SKM-1 (cell line): Measurements from ENCODE around the gene RPN1.

ENCODE experiments used
- DNase-seq: peaks from one replicate; lab custom pipeline; 2025; ENCODE audit not compliant: unreplicated experiment; lab: John Stamatoyannopoulos, UW

Gene RPN1

DNA sequence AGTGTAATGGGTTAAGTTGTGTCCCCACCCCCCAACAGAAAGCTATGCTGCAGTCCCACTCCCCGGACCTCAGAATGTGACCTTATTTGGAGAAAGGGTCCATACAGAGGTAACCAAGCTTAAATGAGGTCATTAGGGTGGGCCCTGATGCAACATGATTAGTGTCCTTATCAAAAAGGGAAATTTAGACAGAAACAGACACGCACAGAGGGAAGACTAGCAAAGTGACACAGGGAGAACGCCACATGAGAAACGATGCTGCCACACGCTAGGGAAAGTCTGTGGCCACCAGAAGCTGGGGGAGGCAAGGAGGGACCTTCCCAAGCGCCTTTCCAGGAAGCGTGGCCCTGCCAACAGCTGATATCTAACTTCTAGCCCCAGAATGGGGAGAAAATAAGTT, 65.4 kb downstream of the RPN1 start:
- no peak for DNase-seq

DNA sequence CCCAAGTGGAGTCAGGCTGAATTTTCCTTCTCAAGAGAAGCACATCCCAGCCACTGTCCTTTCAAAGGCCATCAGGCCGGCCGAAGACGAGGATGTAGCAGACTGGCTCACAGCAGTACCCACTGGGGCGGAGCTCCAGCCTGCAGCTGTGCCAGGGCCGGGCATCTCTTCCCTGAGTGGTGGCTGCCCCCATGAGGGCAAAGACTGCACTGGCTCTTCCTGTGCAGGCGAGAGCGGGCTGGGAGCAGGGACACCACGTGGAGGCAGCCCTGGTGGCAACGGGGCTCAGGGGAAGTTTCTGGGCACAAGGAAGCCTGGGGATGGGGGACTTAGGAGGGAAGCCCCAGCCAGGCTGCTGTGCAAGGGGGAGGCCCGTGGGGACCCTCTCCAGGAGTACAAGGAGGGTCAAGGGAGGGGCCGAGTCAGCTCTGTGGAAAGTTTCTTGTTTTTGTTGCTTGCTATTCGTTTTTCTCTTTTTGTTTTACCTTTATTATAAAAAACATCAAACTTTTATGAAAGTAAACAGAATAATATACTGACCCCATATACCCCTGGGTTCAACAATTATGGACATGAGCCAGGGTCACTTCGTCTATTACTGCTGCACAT, 66.1 kb downstream of the RPN1 start:
- no peak for DNase-seq

DNA sequence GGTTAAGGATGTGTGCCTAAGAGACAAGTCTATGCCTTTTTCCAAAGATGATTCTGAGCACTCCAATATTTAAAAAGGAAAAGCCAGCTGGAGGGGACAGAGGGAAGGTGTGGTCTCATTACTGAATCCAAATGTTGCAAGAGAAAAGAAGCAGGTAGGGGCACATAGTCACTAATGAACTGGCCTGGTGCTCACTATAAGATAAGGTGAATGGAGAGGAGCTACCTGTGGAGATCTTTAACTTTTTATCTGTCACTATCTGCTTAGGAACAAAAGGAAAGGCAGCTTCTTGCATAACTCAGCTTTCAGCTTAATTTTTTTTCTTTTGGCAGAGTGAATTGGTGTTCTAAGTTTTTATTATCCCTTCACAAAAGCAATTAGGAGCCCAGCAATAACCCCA, 69.1 kb downstream of the RPN1 start:
- DNase-seq = no peak

DNA sequence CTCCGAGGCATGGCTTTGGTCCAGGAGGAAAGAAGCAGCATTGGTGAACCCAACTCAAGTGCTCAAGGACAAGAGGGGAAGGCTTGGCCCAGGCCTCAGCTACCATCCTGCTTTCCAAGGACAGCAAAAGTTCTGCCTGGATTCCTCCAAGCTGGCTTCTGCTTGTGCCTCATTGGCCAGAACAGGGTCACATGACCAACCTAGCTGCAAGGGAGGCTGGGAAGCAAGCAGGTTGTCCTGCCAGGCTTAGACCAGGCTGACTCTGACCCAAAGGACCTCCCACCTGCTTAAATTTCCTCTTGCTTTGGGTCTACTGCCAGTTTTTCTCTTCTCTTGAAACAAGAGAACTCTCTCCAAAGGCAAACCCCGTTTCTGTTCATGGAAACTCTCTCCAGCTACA, 70.7 kb downstream of the RPN1 start:
- DNase-seq = no peak

DNA sequence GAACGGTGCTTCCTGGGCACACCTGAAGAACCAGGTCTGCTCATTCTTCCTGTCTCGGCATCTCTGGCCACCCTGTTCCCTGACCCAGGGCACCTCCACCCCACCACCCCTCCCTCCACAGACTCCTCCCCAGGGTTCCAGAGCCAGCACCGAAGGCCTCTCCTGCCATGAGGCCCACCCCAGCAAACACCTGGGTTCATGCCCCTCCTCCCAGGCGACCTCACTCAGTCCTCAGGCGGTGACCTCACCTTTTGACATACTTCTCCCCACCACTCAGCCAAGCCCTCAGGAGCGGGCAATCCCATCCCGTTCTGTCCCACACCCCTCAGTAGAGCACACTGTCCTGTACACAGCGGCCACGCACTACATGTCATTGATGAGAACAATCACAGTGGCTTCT, 72.3 kb downstream of the RPN1 start:
- no peak for DNase-seq

DNA sequence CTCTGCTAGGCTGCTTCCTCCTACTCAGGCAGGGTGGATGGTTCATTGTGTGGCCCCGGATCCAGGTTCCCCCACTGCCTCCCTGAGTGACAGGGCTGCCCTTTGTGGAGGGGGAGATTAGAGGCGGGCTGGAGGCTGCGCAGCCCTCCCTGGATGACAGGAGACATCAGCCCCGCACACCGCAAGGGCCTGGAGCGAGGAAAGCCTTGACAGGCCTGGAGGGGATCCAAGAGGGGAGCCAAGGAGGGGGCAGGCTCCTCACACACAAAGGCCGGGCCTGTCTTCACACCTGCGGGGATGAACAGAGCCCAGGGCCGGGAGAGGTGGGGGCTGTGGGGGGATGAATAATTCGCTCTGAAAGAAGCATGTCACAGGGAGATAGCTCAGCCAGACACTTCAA, 72.9 kb downstream of the RPN1 start:
- DNase-seq = no peak

DNA sequence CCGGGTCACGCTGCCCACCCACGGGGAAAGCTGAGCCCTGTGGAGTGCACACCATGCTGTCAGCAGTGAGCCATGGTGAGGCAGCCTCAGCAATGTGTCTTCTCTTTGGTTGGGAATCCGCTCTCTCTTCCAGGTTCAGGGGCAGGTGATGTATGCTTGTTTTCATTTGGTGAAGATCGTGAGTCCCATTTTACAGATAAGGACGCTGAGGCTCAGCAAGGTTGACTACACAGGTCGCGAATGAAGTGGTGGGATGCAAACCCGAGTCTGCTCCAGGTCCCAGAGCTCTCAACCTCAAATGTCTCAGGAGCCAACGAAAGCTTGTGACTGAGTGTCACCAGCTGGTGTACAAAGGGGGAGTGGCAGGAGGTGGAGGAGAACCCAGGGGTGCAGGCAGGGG, 74.3 kb downstream of the RPN1 start:
- no peak for DNase-seq

DNA sequence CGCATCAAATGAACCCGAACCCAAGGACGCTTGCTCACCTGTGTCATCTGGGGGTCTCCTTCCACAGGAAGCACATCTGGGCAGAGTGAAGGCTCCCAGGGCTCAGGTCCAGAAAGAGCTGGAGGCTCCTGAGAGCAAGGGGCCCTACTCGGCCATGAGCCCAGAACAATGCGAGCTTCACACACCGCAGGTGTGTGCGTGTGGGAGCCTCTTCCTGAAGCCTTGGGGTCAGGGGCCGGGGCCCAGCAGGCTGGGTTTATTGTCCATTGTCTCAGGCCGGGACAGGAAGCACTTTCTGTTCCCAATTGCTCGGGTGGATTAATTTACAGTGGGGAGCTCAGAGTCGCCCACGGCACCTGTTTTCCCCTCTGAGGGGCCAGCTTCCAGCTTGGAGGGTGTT, 74.8 kb downstream of the RPN1 start:
- DNase-seq = no peak

DNA sequence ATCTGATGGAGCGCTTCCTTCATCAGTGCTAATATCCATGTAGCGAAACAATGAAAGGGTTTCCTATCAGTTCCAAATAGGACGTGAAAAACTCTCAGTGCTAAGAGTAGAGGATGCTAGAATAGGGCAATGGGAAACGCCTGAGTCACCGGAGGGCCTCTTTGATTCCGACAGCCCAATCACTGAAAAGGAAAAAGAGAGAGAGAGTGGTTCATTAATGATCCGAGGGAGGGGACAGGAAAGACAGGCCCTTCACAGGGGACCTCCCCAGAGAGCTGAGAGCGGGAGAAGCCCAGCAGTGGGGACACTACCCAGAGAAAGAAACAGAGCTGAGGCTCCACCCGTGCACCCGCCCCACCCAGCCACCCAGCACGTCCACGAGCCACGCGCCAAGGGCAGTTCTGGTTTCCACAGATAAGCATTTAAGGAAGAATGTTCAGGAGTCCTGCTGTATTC, 76.9 kb downstream of the RPN1 start:
- DNase-seq = no peak

DNA sequence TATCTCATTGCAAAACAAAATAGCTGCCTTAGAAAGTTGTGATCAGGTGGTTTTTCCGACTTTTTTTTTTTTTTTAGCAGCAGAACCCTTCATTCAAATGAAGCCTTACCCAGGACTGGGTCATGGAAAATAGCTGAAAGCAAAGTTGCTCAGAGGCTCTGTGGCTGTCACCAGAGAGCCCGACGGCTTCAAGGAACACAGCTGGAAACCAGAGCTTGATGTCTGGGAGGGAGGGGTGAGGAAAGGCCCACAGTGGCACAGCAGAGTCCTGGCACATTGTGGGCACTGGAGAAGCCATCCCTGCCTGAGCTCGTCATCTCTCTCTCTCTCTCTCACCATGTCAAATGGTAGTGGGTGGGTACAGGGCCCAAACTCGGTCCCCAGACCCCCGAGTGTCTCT, 77.5 kb downstream of the RPN1 start:
- no peak for DNase-seq

DNA sequence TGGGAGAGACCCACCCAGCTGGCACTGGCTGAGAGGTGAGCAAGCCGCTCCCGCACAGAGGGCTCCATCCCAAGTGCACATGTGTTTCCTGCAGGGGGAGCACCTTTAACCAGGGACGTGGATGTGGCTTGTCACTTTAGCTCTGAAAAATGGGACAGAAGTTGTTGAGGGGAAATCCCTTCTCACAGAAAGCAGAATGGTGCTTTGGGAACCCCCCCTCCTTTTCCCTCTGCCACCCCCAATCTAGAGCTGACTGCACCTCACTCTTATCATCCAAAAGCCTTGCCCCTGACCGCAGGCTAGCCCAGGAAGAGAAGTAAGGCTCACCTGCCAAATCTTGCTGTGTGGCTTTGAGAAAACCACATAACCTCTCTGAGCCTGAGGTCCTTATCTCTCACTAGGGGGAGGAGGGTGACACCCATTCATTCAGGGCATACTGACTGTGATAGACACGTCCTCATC, 77.9 kb downstream of the RPN1 start:
- no peak for DNase-seq

DNA sequence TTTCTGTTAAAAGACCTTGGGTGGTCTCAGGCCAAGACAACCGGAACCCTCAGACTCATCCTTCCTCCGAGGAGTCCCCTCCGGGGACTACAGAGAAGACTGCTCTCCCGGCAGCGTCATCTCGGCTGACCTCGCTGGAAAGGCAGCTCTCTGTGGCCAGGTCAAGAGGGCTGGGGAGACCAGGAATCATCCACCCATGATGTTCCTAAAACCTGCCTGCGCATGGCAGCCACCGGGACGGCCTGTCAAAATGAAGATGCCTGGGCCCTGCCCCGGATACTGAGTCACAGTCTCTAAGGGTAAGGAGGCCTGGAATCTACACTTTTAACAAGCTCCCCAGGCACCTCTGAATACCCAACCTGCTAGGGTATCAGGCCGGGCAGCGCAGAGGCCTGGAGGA, 78.6 kb downstream of the RPN1 start:
- DNase-seq = no peak
